GM19193 (cell line): ENCODE results near the gene RPGRIP1.

Source experiments
- POLR2A ChIP-seq: IDR thresholded peaks from 4 replicates; pipeline ENCODE4 v1.6.1; 2011; ENCODE audit not compliant: insufficient read depth, insufficient read length; ENCODE audit errors: extremely low read depth

Gene RPGRIP1

DNA sequence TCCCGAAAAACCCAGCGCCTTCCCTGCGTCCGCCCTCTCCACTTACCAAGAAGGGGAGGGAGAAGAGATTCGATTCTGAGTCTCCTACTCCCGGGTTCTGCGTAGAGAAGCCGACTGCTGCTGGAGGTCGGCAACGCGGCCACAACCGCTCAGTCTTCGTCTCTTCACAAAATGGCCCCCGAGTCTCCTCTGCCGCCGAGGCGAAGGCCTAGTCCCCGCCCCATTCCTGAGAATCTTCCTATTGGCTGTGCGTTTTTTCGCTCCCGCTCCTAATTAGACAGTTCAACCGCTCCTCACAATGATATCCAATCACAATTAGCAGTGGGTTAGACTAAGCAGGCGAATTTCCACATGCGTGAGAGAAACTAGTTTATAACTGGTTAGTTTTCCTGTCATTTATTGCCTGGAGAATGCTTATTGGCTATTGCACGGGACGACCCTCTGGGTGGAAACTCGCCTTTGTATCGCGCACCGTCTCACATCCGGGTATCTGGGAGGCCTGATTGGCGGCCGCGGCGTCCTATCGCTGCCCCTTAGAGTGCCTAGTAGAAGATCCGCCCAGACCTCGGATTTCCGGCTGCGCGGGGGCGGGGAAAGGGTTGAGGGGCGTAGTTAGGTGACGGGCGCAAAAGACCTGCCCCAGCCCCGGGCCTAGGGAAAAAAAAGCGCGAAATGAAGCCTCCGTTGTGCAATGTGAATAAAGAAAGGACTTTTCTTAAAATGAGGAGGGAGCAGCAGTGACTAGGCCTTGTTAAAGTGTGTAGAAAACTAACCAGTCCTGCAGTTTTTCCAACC lies 10.4 kb upstream of the RPGRIP1 start, which contains the start of gene HNRNPC:
Gene HNRNPC, minus strand, starts transcription at position 191 of the 795 bp plus-strand sequence. CDS start 35,249 bp downstream, outside the sequence.
- peak; percentile 98 for TF ChIP-seq POLR2A

DNA sequence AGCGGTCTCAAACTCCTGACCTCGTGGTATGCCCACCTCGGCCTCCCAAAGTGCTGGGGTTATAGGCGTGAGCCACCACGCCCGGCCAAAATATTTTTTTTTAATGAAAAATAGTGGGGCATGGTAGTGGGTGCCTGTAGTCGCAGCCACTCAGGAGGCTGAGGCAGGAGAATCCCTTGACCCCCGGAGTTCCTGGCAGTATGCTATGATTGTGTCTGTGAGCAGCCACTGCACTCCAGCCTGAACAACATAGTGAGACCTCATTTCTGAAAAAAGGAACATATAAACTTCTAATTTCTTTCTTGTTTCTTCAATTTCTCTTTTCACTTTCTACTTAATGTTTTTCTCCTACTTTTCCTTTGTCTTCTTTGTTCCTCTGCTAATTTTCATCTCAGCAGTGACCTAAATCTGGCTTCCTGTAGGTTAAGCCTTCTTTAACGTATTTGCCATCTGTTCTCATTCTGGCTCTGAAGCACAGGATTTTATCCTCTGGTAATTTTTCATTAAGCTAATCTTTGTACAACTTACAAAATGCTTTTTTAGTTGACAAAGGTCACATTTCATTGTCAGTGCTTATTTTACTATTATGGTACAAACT lies 4.5 kb upstream of the RPGRIP1 start:
- TF ChIP-seq POLR2A, result no peak

DNA sequence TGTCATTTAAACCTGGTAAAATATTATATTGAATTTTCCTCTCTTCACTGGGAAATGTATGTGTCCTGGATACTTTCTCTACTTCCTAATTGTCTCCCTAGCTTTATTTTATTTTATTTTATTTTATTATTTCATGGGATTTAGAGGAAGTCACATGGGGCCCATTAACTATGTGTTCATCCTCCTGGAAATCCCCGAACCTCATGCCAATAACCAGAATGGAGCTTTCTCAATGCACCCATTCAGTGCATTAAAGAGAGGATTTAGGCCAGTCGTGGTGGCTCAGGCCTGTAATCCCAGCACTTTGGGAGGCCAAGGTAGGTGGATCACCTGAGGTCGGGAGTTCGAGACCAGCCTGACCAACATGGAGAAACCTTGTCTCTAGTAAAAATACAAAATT lies 1.3 kb upstream of the RPGRIP1 start:
- no peak for TF ChIP-seq POLR2A

DNA sequence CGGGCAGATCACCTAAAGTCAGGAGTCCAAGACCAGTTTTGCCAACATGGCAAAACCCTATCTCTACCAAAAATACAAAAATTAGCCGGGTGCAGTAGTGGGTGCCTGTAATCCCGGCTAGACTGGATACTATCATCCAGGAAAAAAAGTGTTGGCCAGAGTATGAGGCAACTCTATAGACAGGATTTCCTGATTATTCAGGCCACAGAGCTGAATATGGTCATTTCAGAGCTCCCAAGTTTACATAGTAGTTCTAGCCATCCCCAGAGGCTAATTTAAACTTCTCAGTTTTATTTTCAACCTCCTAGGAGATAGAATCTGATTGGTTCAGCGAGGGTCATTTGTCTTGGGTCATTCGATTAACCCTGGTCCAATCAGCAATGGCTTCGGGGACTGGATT lies 7.3 kb downstream of the RPGRIP1 start:
- no peak for TF ChIP-seq POLR2A

DNA sequence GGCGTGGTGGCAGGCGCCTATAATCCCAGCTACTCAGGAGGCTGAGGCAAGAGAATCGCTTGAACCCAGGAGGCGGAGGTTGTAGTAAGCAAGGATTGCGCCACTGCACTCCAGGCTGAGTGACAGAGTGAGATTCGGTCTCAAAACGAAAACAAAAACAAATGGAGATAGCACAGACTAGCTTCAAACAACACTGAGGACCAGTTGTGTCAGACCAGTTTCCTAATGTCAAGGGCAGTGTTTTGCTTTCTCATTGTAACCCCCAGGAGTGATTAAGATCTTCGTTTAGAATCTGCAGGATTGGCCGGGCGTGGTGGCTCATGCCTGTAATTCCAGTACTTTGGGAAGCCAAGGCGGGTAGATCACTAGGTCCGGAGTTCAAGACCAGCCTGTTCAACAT lies 18.5 kb downstream of the RPGRIP1 start:
- TF ChIP-seq POLR2A, result no peak

DNA sequence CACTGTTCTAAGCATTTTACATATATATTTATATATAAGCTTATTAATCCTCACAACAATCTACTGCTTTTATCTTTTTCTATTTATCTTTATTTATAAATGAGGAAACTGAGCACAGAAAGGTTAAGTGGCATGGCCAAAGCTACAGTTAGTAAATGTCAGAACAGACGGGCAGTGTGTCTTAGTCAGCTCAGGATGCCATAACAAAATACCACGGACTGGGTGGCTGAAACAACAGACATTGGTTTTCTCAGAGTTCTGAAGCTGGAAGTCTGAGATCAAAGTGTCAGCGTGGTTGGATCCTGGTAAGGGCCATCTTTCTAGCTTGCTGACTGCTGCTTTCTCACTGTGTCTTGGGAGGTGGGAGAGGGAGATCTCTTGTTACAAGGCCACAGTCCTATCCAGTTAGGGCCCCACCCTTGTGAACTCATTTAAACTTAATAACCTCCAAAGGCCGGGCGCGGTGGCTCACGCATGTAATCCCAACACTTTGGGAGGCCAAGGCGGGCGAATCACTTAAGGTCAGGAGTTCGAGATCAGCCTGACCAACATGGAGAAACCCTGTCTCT lies 19.8 kb downstream of the RPGRIP1 start:
- TF ChIP-seq POLR2A, result no peak

DNA sequence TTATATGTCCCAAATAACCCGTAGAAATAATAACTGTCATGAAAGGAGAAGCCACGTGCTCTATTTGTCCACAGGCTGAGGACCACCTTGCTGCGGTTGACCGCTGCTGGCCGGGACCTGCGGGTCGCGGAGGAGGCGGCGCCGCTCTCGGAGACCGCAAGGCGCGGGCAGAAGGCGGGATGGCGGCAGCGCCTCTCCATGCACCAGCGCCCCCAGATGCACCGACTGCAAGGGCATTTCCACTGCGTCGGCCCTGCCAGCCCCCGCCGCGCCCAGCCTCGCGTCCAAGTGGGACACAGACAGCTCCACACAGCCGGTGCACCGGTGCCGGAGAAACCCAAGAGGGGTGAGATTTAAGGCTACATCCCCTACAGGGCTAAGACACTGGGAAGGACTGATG lies 21.0 kb downstream of the RPGRIP1 start:
- no peak for TF ChIP-seq POLR2A

DNA sequence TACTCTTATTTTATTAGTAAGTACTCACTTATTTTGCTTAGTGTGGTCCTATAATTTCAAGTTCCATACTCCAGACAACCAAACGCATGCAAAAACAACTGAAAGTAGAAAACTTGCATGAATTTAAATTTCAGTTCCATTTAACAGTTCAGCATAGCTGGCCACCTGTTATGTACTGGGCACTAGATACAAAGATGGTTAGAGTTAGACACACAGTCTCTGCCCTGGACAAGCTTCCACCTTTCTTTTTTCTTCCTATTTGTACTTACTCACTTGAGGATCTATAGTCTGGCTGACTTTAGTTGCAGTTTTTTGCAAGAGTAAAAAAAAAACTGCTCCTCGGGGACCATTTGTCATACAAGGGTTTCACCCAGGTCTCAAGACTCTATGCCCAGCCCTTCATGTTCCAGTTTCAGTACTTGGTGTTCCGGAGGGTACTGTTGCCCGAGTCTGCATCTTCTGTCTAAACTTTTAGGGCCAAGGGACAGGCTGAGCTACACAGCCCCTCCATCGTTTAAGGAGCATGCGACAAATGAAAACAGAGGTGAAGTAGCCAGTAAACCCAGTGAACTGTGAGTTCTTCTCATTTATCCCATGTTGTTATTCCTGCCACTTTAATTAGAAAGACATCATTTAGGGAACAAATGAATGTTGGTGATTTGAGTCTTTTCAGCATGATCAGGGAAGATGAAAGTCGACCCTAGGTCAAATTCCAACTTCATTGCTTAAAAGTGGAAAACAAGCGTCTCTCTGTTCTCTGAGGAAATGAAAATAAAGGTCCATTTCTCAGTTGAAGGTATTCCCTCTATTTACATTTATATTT lies 22.3 kb downstream of the RPGRIP1 start:
- TF ChIP-seq POLR2A, result no peak

DNA sequence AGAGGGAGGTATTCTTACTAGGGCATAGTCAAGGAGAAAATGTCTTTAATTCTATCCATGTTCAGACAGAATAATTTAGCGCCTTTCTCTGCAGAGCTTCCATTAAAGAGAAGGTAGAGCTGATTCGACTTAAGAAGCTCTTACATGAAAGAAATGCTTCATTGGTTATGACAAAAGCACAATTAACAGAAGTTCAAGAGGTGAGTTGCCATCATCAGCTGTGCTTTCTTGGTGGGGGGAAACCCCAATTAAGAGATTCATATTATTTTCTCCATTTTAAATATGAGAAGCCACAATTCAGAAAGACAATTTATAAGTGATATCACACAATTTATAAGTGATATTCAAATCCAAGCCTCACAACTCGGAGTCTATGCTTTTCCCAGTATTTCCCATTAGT lies 27.8 kb downstream of the RPGRIP1 start:
- TF ChIP-seq POLR2A, result no peak

DNA sequence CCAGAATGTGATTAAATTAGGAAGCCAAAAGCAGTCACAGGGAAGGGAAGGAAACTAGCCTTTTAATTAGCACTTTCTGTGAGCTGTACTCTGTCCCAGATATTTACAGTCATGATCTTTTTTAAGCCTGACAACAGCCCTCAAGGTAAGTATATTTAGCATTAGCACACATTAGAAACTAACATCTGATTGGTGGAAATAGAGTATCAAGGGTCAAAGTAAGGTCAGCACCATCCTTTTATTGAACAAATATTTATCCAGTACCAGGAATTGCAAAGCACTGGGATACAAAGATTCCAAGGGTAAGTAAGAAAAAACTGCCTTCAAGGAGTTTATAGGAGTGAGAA lies 28.2 kb downstream of the RPGRIP1 start:
- TF ChIP-seq POLR2A, result no peak

DNA sequence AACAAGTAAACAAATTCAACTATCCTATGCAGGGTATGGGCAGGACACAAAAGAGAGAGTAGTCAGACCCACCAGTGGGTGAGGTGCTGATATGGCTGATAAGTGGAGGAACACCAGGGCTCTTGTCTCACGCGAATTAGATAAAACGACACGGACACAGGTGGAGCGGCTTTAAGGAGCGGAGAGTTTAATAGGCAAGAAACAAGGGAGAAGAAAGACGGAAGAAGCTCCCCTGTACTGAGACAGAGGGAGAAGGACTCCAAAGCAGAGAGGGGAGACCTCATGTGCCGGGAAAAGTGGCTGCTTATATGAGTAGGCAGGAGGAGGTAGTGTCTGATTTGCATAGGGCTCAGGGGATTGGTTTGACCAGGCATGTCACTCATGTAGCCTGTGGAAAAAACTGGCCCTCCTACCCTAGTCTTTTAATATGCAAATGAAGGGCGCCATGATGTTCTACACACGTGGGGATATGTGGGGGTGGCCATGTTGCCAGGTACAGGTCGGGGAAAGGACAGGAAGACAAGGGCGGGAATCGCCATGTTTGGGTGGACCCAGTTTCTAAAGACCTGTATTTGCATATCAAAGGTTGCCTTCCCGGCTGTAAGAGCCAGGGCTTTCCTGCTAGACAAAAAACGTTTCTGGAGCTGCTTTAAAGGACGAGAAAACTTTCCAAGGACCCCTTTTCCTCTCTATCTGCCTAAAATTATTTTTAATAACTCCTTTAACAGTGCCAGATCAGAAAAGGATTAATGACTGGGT lies 28.8 kb downstream of the RPGRIP1 start:
- peak; percentile 64 for TF ChIP-seq POLR2A

DNA sequence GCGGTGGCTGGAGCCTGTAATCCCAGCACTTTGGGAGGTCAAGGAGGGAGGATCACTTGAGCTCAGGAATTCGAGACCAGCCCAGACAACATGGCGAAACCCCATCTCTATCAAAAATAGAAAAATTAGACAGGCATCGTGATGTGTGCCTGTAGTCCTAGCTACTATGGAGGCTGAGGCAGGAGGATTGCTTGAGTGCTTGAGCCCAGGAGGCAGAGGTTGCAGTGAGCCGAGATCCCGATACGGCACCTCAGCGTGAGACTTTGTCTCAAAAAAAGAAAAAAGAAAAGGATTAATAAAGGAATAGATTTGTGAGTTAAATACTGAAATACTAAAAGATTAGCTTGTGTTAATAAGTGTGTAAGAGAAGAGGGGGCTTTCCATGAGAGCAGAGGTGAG lies 29.4 kb downstream of the RPGRIP1 start:
- TF ChIP-seq POLR2A, result no peak

DNA sequence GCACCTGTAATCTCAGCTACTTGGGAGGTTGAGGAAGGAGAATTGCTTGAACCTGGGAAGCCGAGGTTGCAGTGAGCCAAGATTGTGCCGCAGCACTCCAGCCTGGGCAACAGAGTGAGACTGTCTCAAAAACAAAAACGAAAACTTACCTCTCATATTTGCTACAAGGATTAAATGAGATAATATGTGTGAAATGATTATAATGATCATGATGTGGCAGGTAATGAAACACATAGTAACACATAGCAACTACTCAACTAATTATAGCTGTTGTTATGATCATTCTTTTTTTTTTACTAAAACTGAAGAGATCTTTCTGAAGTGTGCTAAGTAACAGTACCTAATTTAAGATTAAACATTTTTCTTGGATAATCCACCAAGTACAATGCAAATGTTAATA lies 30.1 kb downstream of the RPGRIP1 start:
- TF ChIP-seq POLR2A, result no peak

DNA sequence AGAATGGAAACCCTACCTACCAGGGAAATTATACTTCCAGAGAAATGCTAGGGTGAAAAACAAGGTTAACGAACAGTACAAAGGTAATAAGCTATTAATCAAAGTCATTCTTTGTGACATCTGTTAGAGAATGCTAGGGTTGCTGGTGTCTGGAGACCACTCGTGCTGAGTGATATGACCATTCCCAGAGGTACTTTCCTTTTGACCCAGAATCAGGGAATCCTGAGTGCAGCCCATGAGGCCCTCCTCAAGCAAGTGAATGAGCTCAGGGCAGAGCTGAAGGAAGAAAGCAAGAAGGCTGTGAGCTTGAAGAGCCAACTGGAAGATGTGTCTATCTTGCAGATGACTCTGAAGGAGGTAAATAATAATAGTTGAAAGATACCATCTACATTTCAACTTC lies 31.7 kb downstream of the RPGRIP1 start:
- no peak for TF ChIP-seq POLR2A

DNA sequence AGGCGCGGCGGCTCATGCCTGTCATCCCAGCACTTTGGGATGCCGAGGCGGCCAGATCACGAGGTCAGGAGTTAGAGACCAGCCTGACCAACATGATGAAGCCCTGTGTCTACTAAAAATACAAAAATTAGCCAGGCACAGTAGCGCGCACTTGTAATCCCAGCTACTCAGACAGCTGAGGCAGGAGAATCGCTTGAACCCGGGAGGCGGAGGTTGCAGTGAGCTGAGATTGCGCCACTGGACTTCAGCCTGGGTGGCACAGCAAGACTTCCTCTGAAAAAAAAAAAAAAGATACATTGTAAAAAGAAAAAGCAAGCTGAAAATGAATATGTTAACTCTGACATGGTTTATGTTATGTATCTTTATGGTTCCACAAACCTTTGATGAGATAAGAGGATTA lies 33.6 kb downstream of the RPGRIP1 start:
- TF ChIP-seq POLR2A, result no peak

DNA sequence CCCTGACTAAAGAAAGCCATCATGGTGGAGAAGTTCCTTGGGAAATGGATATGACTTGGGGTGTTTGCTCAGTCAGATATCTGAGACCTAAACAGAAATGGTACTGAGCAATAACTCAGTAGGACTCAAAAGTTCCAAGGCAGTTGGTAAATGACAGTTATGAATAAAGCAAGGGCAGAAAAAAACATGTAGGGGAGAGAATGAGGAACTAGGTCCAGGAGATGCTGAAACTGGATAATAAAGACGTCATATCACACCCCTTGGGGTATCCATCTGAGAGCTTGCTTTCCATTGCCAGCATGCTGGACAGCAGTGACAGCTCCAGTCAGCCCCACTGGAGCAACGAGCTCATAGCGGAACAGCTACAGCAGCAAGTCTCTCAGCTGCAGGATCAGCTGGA lies 37.5 kb downstream of the RPGRIP1 start:
- TF ChIP-seq POLR2A, result no peak

DNA sequence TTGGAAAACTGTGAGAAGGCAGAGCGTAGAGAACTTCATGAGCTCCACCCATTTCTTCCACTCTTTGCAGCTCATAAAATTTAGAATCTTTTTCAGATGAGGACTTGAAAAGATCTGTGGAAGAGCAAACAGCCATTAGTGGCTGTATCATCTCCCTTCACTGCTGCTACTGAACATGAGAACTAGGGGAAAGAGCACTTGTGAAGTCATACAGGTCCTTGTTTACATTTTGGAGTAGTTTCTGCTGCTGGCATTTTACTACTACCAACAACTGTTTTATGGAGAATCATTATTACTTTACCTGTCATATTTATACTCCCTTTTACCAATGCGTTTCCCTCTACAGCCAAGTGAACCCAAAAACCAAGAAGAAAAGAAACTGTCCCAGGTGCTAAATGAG lies 41.0 kb downstream of the RPGRIP1 start:
- no peak for TF ChIP-seq POLR2A
